G401 (cell line): ENCODE data around the gene COL5A1. TPM values are rescaled to one million over a fixed set of nuclear protein-coding genes. Genes with fewer than 3 reads are reported as not detected.
A peak's percentile ranks its signal among the peaks of the same experiment; 100 is the strongest.
"Not testable (repeated sequence)": the region's sequence is repeated elsewhere in the genome, so short reads cannot be mapped to it uniquely, and the experiment has no call there.

Experiments used
- DNase-seq: peaks from one replicate; pipeline ENCODE4 v3.0.0-alpha.2; 2015; ENCODE audit warnings: low spot score
- in situ Hi-C: cut with HindIII; loops from 2 replicates; pipeline ENCODE4 v1.10.0; 2016; ENCODE audit warnings: low sequenced_read_pairs, mixed read lengths
- total RNA-seq: library from RNA; depleted of rRNA; stranded (reverse); fragments of >200 nt; shearing (Covaris generic); gene quantifications from 2 replicates; pipeline ENCODE4 v1.2.3, GENCODE V29; 2014

The COL5A1 gene
- total RNA-seq, 1 experiment from 2014 or later, result 0.58 TPM

- no peak for DNase-seq
- in situ Hi-C loops, result no loop called here
Measured at GRCh38 chr9:134684375-134684723, 42.7 kb downstream of the COL5A1 start.

- DNase-seq, in situ Hi-C loops: not testable (repeated sequence)
Measured at GRCh38 chr9:134684941-134685340, 43.3 kb downstream of the COL5A1 start.

DNA sequence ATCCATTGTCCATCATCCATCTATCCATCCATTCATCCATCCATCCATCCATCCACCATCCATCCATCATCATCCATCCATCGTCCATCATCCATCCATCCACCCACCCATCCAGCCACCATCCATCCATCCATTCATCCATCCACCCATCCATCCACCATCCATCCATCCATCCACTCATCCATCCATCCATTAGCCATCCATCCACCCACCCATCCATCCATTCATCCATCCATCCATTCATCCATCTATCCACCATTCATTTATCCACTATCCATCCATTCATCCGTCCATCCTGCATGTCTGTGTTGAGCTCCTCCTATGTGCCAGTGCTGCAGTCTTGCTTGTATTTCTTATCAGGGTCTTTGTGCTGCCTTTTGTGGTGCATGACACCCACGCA is 44.2 kb downstream of the COL5A1 start:
- in situ Hi-C loops, result no loop called here
- no peak for DNase-seq

DNA sequence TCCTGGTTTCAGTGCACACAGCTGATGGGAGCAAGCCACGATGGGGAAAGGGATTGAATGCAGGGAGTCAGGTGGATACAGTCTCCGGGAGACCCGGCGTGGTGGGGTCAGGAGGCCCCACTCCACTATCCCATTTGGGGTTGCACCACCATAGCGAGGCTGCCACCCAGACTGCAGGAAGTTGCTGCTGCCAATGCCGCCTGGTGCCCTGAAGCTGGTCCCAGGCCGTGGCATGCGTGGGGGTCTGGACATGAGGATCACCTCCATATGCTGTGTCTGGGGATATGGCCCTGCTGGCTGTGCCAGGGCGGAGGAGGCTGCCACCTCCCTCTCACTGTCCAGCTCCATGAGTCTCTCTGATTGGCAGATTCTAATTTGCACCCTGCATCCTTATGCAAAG is 45.3 kb downstream of the COL5A1 start:
- no peak for DNase-seq
- in situ Hi-C loops, result no loop called here

DNA sequence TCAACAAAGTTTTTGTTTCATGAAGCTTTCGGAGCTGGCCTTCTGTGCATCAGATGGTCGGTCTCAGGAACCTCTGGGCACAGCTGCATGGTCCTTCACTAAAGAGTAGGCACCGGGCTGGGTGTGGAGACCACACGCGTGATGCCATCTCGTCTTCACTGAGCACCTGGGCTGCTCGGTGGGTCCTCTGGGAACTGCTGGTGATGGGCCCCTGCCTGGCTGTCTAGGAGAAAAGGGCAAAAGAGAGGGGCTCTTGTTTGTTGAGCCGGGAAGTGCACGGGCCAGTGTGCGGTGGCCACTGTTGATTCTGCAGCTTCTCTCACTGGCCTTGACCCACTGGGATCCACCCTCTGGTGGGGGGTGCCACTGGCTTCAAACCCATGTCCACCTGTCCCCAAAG is 46.0 kb downstream of the COL5A1 start:
- in situ Hi-C loops, result no loop called here

DNA sequence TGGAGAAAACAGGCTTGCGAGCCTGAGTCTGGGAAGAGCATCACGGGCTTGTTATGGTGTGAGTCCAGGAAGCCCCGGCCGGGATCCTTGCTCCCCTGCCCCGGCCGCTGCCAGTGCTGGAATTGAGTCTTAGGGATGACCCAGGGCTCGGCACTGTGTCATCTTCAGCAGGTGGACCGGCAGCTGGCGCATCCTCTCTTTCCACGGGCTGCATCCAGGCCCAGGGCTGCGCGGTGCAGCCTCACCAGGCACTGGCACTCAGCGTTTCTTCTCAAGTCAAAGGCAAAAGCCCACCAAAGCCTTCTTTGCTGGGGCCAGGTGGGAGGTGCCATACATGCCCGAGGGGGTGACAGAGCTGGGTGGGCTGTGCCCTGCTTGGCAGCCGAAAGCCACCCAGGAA is 46.6 kb downstream of the COL5A1 start:
- DNase-seq, result no peak
- in situ Hi-C loops, result no loop called here

More for the DNA sequence above, 46.0 kb downstream of the COL5A1 start:
- no peak for DNase-seq

DNA sequence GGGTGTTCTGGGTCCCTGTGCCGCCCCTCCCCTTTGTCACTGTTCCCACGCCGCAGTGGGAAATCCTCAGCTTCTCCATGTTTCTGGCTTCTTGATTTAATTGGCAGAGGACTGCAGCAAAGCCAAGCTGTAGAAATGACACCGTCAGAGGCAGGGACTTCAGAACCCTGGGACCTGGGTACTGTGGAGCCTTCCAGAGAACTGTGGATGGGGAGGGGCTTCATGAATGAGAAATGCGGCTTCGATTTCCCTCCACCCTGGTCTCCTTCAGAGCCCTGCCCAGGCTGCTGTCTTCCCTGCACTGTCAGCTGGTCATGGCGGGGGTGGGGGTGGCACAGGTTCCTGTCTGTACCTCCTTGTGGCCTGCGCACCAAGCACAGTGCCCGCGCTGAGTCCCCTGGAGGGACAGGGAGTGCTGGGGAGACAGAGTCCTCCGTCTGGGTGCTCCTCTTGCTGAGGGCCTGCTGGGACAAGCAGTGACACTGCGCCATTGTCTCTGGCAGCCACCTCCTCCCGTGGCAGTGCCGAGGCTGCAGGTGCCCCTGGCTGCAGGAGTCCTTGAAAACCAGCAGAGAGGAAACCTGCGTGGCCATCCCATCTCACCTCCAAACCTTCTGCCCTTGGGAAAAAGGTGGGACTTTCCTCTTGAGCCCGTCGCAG is 47.2 kb downstream of the COL5A1 start:
- in situ Hi-C loops, result no loop called here
- no peak for DNase-seq

- in situ Hi-C loops, result no loop called here
Measured at GRCh38 chr9:134689321-134690181, 47.9 kb downstream of the COL5A1 start.

DNA sequence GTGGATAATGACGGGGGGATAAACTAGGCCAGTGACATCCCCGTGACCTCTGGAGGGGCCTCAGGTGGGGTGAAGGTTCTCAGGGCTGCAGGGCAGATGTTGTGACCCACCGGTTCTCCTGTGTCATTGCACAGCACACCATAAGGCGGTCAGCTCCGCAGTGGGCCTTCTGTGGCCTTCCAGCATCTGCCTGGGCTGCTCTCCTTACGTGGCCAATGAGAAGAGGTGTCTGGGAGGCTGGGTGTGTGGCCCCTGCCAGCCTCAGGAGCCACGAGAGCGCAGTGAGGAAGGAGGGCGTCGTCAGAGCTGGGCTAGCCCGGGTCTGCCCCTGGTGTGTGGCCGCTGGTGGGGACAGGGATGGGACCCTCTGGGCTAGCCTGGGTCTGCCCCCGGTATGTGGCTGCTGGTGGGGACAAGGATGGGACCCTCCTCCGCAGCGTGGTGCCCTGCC is 48.7 kb downstream of the COL5A1 start:
- in situ Hi-C loops, result no loop called here

More at GRCh38 chr9:134689321-134690181, 47.9 kb downstream of the COL5A1 start:
- DNase-seq, result peak; percentile 58

GRCh38 chr9:134690946-134691694 is 49.5 kb downstream of the COL5A1 start:
- no peak for DNase-seq
- in situ Hi-C loops, result no loop called here

More for the DNA sequence above, 48.7 kb downstream of the COL5A1 start:
- DNase-seq, result no peak

GRCh38 chr9:134691695-134692572 is 50.3 kb downstream of the COL5A1 start:
- DNase-seq, result no peak
- in situ Hi-C loops, result no loop called here

DNA sequence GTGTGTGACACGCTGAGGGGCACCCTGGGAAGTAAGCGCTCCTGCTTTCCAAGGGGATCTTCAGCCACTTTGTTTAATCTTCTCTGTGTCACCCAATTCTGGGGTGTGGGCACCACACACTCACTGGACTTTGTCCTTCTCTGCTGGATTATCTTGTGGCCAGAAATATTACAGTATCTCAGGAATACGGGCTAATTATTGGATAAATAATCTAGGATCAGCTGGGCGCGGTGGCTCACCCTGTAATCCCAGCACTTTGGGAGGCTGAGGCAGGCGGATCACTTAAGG is 50.9 kb downstream of the COL5A1 start:
- in situ Hi-C loops, result no loop called here
- no peak for DNase-seq

- in situ Hi-C loops, result no loop called here
- DNase-seq, result no peak
Measured at GRCh38 chr9:134693011-134693410, 51.4 kb downstream of the COL5A1 start.

- no peak for DNase-seq
- in situ Hi-C loops, result no loop called here
Measured at GRCh38 chr9:134693641-134694367, 52.2 kb downstream of the COL5A1 start.

GRCh38 chr9:134694368-134694665 is 52.7 kb downstream of the COL5A1 start:
- in situ Hi-C loops, result no loop called here
- DNase-seq, result no peak

- in situ Hi-C loops, result no loop called here
- no peak for DNase-seq
Measured at GRCh38 chr9:134694714-134695113, 53.1 kb downstream of the COL5A1 start.

DNA sequence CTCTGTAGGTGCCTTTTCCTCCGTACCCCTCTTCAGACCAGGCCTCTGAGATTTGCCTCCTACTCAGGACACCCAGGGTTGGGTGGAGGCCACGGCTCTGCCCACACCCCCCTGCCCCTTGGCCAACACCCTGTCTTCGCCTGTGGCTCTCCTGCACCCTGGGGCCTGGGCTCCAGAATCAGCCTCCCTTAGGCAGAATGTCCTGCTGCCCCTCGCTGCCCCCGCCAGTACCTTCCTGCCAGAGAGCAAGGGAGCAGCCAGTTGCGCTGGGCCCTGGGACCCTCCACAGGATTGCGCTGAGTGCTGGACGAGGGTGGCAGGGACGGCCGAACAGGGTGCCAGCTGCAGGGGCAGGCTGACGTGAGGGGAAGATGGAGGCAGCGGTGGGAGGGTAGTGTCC is 53.5 kb downstream of the COL5A1 start:
- in situ Hi-C loops, result no loop called here
- no peak for DNase-seq

DNA sequence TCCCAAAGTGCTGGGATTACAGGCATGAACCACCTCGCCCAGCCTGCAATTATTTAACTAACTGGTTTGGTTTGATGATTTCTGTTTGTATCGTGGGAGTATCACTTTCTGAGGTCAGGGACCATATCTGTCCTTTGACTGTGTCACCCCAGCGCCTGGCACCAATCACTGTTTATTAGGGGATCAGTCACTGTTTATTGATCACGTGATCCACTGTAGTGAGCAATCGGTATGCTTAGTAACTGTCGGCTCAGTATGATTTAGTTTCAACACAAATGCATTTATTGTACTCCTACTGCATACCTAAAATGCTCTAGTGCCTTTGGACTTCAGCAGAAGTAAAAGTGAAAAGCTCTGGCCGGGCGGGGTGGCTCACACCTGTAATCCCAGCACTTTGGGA is 54.8 kb downstream of the COL5A1 start:
- no peak for DNase-seq
- in situ Hi-C loops, result no loop called here

GRCh38 chr9:134698111-134698510 is 56.5 kb downstream of the COL5A1 start:
- DNase-seq, result no peak
- in situ Hi-C loops, result no loop called here
